Measurements from ENCODE around the gene WNT10A.

WNT10A gene

GRCh38 chr2:218882461-218882816, 1.8 kb downstream of the WNT10A start:
- Histone ChIP-seq H3K27me3 (ENCODE audit: insufficient read depth, poor library complexity, severe bottlenecking) (no peaks in the 10 kb centered on the region), H3K36me3 (ENCODE audit: low read depth) (no peaks in the 10 kb centered on the region), H3K4me1 (ENCODE audit: insufficient read depth, poor library complexity, severe bottlenecking) (peaks cover 9% of the 10 kb centered on the region), H3K4me3 (ENCODE audit: severe bottlenecking) (no peak overlapping the region), H3K9me3 (ENCODE audit: severe bottlenecking) (no peaks in the 10 kb centered on the region), H3K27ac (ENCODE audit: poor library complexity, severe bottlenecking) (peak overlapping the region; percentile 48)
- DNase-seq (ENCODE audit: low spot score) (peak; percentile 24), ATAC-seq (ENCODE audit: low read depth) (no peak)
- no peak for TF ChIP-seq CTCF (IDR thresholded peaks at IDR 0.05; ENCODE audit: poor library complexity, severe bottlenecking)

- no peak for TF ChIP-seq CTCF (IDR thresholded peaks at IDR 0.05; ENCODE audit: poor library complexity, severe bottlenecking)
- Histone ChIP-seq H3K4me1 (ENCODE audit: insufficient read depth, poor library complexity, severe bottlenecking) (peaks cover 9% of the 10 kb centered on the region), H3K9me3 (ENCODE audit: severe bottlenecking) (no peaks in the 10 kb centered on the region), H3K36me3 (ENCODE audit: low read depth) (no peaks in the 10 kb centered on the region), H3K4me3 (ENCODE audit: severe bottlenecking) (no peak overlapping the region), H3K27ac (ENCODE audit: poor library complexity, severe bottlenecking) (peak overlapping the region; percentile 48), H3K27me3 (ENCODE audit: insufficient read depth, poor library complexity, severe bottlenecking) (no peaks in the 10 kb centered on the region)
- ATAC-seq (ENCODE audit: low read depth) (peak; percentile 59), DNase-seq (ENCODE audit: low spot score) (no peak)
These were observed 2.3 kb downstream of the WNT10A start for GRCh38 chr2:218882866-218883366.

GRCh38 chr2:218883491-218884490, 3.1 kb downstream of the WNT10A start:
- Histone ChIP-seq H3K9me3 (ENCODE audit: severe bottlenecking) (no peaks in the 10 kb centered on the region), H3K36me3 (ENCODE audit: low read depth) (no peaks in the 10 kb centered on the region), H3K4me1 (ENCODE audit: insufficient read depth, poor library complexity, severe bottlenecking) (peaks cover 9% of the 10 kb centered on the region), H3K27ac (ENCODE audit: poor library complexity, severe bottlenecking) (peak overlapping the region; percentile 48), H3K27me3 (ENCODE audit: insufficient read depth, poor library complexity, severe bottlenecking) (no peaks in the 10 kb centered on the region), H3K4me3 (ENCODE audit: severe bottlenecking) (peak overlapping the region; percentile 20)
- peak; percentile 54 for ATAC-seq (ENCODE audit: low read depth)
- DNase-seq (ENCODE audit: low spot score) = no peak
- no peak for TF ChIP-seq CTCF (IDR thresholded peaks at IDR 0.05; ENCODE audit: poor library complexity, severe bottlenecking)

GRCh38 chr2:218884519-218884918, 3.9 kb downstream of the WNT10A start:
- Histone ChIP-seq H3K36me3 (ENCODE audit: low read depth) (no peaks in the 10 kb centered on the region), H3K27ac (ENCODE audit: poor library complexity, severe bottlenecking) (no peak overlapping the region), H3K4me3 (ENCODE audit: severe bottlenecking) (no peak overlapping the region), H3K27me3 (ENCODE audit: insufficient read depth, poor library complexity, severe bottlenecking) (no peaks in the 10 kb centered on the region), H3K9me3 (ENCODE audit: severe bottlenecking) (no peaks in the 10 kb centered on the region), H3K4me1 (ENCODE audit: insufficient read depth, poor library complexity, severe bottlenecking) (peaks cover 9% of the 10 kb centered on the region)
- DNase-seq (ENCODE audit: low spot score) = no peak
- ATAC-seq (ENCODE audit: low read depth) = no peak
- TF ChIP-seq CTCF (IDR thresholded peaks at IDR 0.05; ENCODE audit: poor library complexity, severe bottlenecking) = no peak

Data from RWPE2 (cell line).